A673 (cell line): Measurements from ENCODE around the gene XAGE3.
"Not testable (repeated sequence)": the region's sequence is repeated elsewhere in the genome, so short reads cannot be mapped to it uniquely, and the experiment has no call there.

Experiments
- EZH2 ChIP-seq: fragments of 200-600 bp; sonication (generic); IDR thresholded peaks from 2 replicates; pipeline ENCODE4 v1.6.1; 2017; ENCODE audit warnings: borderline replicate concordance, low read depth, mild to moderate bottlenecking, mixed read lengths, antibody characterized with exemption, low read length; ENCODE audit not compliant: poor library complexity, severe bottlenecking
- TF ChIP-seq, protein P1 (sequence below): fragments of 300-800, 200-600 bp; sonication (generic); conservative IDR thresholded peaks from 2 replicates; pipeline ENCODE4 v1.5.1; 2017; ENCODE audit warnings: low read depth, mild to moderate bottlenecking, antibody characterized with exemption, low read length, moderate library complexity, mixed read lengths

DNA sequence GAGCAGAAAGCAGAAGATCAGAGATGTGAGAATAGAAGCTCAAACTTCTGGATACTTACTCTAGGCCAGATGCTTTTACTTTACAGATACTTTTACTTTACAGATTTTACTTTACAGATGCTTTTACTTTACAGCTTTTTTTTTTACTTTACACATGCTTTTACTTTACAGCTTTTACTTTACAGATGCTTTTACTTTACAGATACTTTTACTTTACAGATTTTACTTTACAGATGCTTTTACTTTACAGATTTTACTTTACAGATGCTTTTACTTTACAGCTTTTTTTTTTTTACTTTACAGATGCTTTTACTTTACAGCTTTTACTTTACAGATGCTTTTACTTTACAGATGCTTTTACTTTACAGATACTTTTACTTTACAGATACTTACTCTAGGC is 5.9 kb upstream of the XAGE3 start:
- not testable (repeated sequence) for TF ChIP-seq EZH2
- TF ChIP-seq, protein P1, sequence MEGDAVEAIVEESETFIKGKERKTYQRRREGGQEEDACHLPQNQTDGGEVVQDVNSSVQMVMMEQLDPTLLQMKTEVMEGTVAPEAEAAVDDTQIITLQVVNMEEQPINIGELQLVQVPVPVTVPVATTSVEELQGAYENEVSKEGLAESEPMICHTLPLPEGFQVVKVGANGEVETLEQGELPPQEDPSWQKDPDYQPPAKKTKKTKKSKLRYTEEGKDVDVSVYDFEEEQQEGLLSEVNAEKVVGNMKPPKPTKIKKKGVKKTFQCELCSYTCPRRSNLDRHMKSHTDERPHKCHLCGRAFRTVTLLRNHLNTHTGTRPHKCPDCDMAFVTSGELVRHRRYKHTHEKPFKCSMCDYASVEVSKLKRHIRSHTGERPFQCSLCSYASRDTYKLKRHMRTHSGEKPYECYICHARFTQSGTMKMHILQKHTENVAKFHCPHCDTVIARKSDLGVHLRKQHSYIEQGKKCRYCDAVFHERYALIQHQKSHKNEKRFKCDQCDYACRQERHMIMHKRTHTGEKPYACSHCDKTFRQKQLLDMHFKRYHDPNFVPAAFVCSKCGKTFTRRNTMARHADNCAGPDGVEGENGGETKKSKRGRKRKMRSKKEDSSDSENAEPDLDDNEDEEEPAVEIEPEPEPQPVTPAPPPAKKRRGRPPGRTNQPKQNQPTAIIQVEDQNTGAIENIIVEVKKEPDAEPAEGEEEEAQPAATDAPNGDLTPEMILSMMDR = not testable (repeated sequence)
